OCI-LY1 (cell line): ENCODE measurements around the gene TBX10.

ENCODE experiments used
- EZH2 ChIP-seq: fragments of 200-600 bp; sonication (generic), shearing (Covaris generic); IDR thresholded peaks from 2 replicates; pipeline ENCODE4 v1.8.0; 2017; ENCODE audit warnings: borderline replicate concordance, mixed run types, mild to moderate bottlenecking, antibody characterized with exemption, low read length, moderate library complexity, mixed read lengths
- TF ChIP-seq, protein P1 (sequence below): fragments of 200-600 bp; sonication (generic), shearing (Covaris generic); IDR thresholded peaks from 2 replicates; pipeline ENCODE4 v1.5.1; 2017; ENCODE audit warnings: mild to moderate bottlenecking, antibody characterized with exemption, low read length, moderate library complexity, mixed read lengths

DNA sequence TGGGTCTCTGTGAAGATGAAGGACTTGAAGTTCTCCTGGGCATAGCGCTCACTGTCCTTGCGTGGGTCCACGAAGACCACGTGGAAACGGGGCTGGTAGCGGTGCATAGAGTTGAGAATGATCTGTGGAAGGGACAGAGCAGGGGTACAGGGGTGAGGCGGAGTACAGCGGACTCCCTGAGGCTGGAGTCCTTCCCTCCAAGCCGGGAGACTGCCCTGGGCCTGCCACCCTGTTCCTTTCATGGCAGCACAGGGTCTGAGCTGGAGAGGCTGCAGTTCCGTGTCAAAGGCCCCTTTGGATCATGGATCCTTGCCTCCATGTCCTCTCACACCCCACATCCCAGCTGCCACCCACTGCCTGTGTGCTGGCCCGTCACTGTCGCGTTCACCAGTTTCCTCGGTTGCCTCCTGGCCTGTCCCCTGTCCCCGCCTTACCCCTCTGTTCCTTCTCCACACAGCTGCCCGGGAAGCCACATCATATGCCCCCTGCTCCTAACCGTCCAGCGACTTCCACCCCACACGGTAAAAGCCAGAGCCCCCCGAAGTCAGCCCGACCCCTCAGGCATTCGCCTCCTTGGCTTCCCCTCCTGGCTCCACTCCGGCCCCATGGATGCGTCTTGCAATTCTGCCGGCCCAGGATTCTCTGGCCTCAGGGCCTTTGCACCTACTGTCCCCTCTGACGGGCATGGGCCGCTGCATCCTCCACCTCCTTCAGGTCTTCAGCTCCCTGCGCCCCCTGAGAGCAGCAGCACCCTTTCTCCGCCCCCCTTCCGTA, 6.4 kb downstream of the TBX10 start:
- TF ChIP-seq, protein P1, sequence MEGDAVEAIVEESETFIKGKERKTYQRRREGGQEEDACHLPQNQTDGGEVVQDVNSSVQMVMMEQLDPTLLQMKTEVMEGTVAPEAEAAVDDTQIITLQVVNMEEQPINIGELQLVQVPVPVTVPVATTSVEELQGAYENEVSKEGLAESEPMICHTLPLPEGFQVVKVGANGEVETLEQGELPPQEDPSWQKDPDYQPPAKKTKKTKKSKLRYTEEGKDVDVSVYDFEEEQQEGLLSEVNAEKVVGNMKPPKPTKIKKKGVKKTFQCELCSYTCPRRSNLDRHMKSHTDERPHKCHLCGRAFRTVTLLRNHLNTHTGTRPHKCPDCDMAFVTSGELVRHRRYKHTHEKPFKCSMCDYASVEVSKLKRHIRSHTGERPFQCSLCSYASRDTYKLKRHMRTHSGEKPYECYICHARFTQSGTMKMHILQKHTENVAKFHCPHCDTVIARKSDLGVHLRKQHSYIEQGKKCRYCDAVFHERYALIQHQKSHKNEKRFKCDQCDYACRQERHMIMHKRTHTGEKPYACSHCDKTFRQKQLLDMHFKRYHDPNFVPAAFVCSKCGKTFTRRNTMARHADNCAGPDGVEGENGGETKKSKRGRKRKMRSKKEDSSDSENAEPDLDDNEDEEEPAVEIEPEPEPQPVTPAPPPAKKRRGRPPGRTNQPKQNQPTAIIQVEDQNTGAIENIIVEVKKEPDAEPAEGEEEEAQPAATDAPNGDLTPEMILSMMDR: no peak
- no peak for TF ChIP-seq EZH2
